GM21723 (cell line): ENCODE measurements around the gene SEC16A.

ENCODE experiments used
- ATAC-seq: cut with Tn5 transposase; IDR thresholded peaks from one replicate; pipeline ENCODE4 v1.9.1; 2021; ENCODE audit warnings: mild to moderate bottlenecking, moderate library complexity; ENCODE audit not compliant: unreplicated experiment

Gene SEC16A

GRCh38 chr9:136519263-136520052 is 36.6 kb upstream of the SEC16A start:
- no peak for ATAC-seq

- ATAC-seq = no peak
These were observed 35.8 kb upstream of the SEC16A start for GRCh38 chr9:136518623-136519022.

GRCh38 chr9:136517950-136518349 is 35.1 kb upstream of the SEC16A start:
- ATAC-seq = no peak

- no peak for ATAC-seq
These were observed 34.3 kb upstream of the SEC16A start for GRCh38 chr9:136517012-136517743.

GRCh38 chr9:136516191-136516654 is 33.4 kb upstream of the SEC16A start:
- no peak for ATAC-seq

- no peak for ATAC-seq
These were observed 32.4 kb upstream of the SEC16A start for GRCh38 chr9:136515276-136515675.

- ATAC-seq = no peak
These were observed 31.3 kb upstream of the SEC16A start for GRCh38 chr9:136514022-136514714.

GRCh38 chr9:136513191-136513590 is 30.4 kb upstream of the SEC16A start:
- ATAC-seq = no peak

- no peak for ATAC-seq
These were observed 29.8 kb upstream of the SEC16A start for GRCh38 chr9:136512651-136513071.

GRCh38 chr9:136511670-136512592 is 29.1 kb upstream of the SEC16A start:
- no peak for ATAC-seq

- no peak for ATAC-seq
These were observed 28.4 kb upstream of the SEC16A start for GRCh38 chr9:136511144-136511669.

GRCh38 chr9:136510561-136510960 is 27.7 kb upstream of the SEC16A start:
- no peak for ATAC-seq

- ATAC-seq = no peak
These were observed 26.7 kb upstream of the SEC16A start for GRCh38 chr9:136509549-136509948.

- no peak for ATAC-seq
These were observed 26.1 kb upstream of the SEC16A start for GRCh38 chr9:136508729-136509500.

GRCh38 chr9:136507992-136508375 is 25.1 kb upstream of the SEC16A start:
- ATAC-seq = no peak

GRCh38 chr9:136507221-136507991 is 24.6 kb upstream of the SEC16A start:
- no peak for ATAC-seq

- no peak for ATAC-seq
These were observed 23.6 kb upstream of the SEC16A start for GRCh38 chr9:136506425-136506824.
